ENCODE data around the gene CREB5.

- no peak for TF ChIP-seq CTCF (IDR thresholded peaks at IDR 0.05; ENCODE audit: poor library complexity, severe bottlenecking)
- TF ChIP-seq TAF1 (IDR thresholded peaks at IDR 0.05; ENCODE audit: low read depth) = no peak
- no peak for TF ChIP-seq POLR2AphosphoS5 (IDR thresholded peaks at IDR 0.05)
- TF ChIP-seq RAD21 (conservative IDR thresholded peaks at IDR 0.05) = no peak
- TF ChIP-seq EP300 (conservative IDR thresholded peaks at IDR 0.05; ENCODE audit: poor library complexity, severe bottlenecking) = no peak
- TF ChIP-seq REST (IDR thresholded peaks at IDR 0.05; ENCODE audit: borderline replicate concordance) = no peak
- TF ChIP-seq MXI1 (conservative IDR thresholded peaks at IDR 0.05; ENCODE audit: poor library complexity, severe bottlenecking) = no peak
Observed at GRCh38 chr7:28497009-28497408, 84.7 kb downstream of the CREB5 start.
